ENCODE data around the gene MYRIP. TPM values are rescaled to one million over a fixed set of nuclear protein-coding genes. Genes with fewer than 3 reads are reported as not detected.
A peak's percentile ranks its signal among the peaks of the same experiment; 100 is the strongest.
"Not testable (repeated sequence)": the region's sequence is repeated elsewhere in the genome, so short reads cannot be mapped to it uniquely, and the experiment has no call there.

The MYRIP gene
- total RNA-seq, 1 donor from 2014 or later = 5.9 TPM

DNA sequence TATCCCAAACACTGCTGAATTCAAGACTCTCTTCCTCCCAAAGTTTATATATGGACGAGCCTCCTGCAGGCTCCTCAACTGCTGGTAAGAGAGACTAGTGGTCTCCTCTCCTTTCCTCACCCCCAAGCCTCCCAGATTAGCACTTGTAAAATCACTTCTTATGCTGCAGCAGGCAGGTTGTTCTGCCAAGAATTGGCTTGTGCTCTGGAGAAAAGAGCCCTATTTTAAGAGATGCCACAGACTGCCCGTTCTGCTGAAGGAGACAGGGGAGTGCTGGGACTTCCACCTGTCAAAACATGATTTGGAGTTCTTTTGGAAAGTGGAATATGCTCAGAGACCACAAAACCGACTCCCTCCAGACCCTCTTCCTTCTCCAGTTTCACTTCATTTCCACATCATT lies 269.2 kb downstream of the MYRIP start:
- DNase-seq (no peak), ATAC-seq (no peak)
- Histone ChIP-seq H3K4me3 (no peak overlapping the region), H3K27ac (no peak overlapping the region), H3K4me1 (no peaks in the 10 kb centered on the region), H3K36me3 (no peaks in the 10 kb centered on the region), H3K9me3 (no peaks in the 10 kb centered on the region), H3K27me3 (no peaks in the 10 kb centered on the region)
- TF ChIP-seq, protein P1, sequence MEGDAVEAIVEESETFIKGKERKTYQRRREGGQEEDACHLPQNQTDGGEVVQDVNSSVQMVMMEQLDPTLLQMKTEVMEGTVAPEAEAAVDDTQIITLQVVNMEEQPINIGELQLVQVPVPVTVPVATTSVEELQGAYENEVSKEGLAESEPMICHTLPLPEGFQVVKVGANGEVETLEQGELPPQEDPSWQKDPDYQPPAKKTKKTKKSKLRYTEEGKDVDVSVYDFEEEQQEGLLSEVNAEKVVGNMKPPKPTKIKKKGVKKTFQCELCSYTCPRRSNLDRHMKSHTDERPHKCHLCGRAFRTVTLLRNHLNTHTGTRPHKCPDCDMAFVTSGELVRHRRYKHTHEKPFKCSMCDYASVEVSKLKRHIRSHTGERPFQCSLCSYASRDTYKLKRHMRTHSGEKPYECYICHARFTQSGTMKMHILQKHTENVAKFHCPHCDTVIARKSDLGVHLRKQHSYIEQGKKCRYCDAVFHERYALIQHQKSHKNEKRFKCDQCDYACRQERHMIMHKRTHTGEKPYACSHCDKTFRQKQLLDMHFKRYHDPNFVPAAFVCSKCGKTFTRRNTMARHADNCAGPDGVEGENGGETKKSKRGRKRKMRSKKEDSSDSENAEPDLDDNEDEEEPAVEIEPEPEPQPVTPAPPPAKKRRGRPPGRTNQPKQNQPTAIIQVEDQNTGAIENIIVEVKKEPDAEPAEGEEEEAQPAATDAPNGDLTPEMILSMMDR (IDR thresholded peaks at IDR 0.05) = no peak
- intact Hi-C loops (cut with DNase I) = no loop called here

DNA sequence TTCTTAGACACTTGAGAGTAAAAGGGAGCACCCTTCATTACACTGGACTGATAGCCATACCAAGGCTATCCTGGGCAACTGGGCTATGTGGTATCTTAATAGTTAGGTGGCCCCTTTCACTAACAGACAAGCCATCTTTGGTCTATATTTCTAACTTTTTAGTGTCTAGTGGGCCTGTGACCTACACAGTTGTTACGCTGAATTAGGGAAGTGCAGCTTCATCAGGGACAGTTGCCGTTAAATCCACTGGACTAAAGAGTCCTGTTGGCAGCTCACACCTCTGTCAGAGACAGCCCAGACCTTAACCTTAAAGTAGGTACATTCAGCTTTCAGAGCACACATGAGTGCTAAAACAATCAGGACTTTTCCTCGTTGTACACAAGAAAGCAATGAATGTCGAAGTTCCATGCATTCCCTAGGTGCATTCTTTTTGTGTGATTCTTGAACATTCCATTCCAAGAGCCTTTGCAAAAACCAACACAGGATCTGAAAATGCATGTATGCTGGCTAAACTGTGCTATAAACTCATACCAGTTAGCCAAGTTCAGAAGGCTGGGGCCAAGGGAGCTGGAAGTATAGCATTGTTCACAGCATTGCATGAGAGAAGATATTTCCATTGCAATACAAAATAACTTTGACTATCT lies 269.9 kb downstream of the MYRIP start:
- Histone ChIP-seq H3K4me3 (no peak overlapping the region), H3K4me1 (no peaks in the 10 kb centered on the region), H3K27me3 (no peaks in the 10 kb centered on the region), H3K9me3 (no peaks in the 10 kb centered on the region), H3K36me3 (no peaks in the 10 kb centered on the region), H3K27ac (no peak overlapping the region)
- ATAC-seq = peak; percentile 75
- no peak for DNase-seq
- TF ChIP-seq, protein P1 (IDR thresholded peaks at IDR 0.05) = no peak
- intact Hi-C loops (cut with DNase I) = no loop called here

DNA sequence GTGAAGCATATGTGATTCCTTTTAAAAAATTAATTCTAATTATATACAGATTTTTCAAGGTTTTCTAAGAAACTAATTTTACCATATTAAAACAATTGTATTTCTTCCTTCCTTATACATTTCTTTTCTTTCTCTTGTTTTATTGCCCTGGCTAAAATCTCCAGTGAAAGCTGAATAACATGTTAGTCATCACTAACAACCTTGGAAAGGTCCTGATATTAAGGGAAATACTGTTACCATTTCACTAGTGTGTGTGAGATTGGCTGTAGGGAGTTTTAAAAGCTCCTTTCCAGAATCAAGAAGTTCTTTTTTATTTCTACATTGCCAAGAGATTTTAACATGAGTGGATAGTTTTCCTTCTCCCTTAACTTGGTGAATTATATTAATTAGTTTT lies 270.4 kb downstream of the MYRIP start:
- ATAC-seq (no peak), DNase-seq (no peak)
- TF ChIP-seq, protein P1 (IDR thresholded peaks at IDR 0.05) = no peak
- Histone ChIP-seq H3K9me3 (no peaks in the 10 kb centered on the region), H3K36me3 (no peaks in the 10 kb centered on the region), H3K4me1 (no peaks in the 10 kb centered on the region), H3K27me3 (no peaks in the 10 kb centered on the region), H3K27ac (no peak overlapping the region), H3K4me3 (no peak overlapping the region)
- intact Hi-C loops (cut with DNase I) = no loop called here

DNA sequence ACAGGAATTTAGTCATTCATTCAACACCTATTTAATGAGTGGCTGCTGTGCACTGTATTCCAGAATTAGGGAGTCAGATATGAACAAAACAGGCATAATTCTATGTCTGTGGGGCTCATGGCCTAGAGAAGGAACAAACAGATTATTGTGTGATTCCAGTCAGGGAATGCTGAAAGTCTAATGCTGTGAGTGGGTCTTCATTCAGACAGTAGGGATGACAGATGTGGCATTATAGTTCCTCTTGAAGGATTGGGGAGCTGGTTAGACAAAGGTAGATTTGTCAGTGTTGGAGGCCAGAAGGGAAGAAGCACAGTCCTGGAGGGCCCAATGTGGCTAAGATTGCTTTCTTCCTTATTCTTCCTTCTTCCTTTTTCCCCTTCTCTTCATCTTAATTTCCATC lies 273.7 kb downstream of the MYRIP start:
- Histone ChIP-seq H3K9me3 (no peaks in the 10 kb centered on the region), H3K27ac (no peak overlapping the region), H3K4me1 (no peaks in the 10 kb centered on the region), H3K4me3 (no peak overlapping the region), H3K27me3 (no peaks in the 10 kb centered on the region), H3K36me3 (no peaks in the 10 kb centered on the region)
- DNase-seq (no peak), ATAC-seq (no peak)
- TF ChIP-seq, protein P1 (IDR thresholded peaks at IDR 0.05) = no peak
- intact Hi-C loops (cut with DNase I) = no loop called here

DNA sequence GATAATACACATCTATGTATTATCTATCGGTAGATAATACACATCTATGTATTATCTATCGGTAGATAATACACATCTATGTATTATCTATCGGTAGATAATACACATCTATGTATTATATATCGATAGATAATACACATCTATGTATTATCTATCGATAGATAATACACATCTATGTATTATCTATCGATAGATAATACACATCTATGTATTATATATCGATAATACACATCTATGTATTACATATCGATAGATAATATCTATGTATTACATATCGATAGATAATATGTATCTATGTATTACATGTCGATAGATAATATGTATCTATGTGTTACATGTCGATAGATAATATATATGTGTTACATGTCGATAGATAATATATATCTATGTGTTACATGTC lies 275.0 kb downstream of the MYRIP start:
- ATAC-seq; H3K27ac ChIP-seq; intact Hi-C loops (cut with DNase I); H3K4me1 ChIP-seq; H3K9me3 ChIP-seq; H3K36me3 ChIP-seq; DNase-seq; H3K4me3 ChIP-seq; H3K27me3 ChIP-seq: not testable (repeated sequence)

DNA sequence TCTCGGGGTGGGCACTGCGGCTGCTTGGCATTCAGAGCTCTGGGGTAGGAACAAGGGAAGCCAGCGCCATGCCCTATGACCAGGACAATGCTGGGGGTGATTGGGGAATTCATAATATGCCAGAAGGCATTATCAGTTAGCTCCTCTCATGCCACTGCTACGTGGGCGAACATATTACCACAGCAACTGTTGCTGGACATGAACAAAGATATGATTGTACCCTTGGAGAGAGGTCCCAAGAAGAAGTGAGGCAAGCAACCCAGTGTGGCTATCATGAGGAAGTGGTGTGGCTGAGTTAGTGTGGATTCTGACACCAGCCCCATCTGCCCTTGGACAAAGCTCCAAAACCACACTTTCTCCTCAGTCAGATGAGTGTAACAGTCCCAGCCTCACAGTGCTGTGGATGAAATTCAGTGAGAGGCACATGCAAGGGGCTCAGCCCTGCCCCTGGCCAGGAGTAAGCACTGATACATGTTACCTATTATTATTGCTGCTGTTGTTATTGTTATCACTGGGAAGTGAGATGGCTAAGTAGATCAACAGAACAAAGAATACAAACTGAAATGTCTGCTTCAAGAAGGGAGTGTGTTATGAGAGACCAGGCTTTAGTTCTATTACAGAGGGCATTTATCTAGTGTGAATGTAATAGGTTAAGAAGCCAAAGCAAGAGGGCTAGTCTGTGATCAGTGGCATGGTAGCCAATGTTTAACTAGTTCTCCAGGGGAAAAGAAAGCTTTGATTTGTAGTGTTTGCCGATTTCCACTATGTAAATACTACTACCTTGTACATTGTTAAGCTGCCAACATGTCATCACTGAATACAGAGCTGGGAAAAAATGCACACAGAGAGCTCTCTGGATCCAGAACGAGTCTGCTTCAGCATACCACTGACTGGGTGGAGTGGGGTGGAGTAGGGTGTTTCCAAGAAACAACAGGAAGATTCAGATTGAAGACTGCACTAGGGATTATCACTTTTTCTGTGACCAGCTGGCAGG lies 277.8 kb downstream of the MYRIP start:
- no peaks in the 10 kb centered on the region for H3K36me3 ChIP-seq
- no peak for DNase-seq

More for the DNA sequence above, 277.8 kb downstream of the MYRIP start:
- intact Hi-C loops (cut with DNase I) = no loop called here
- Histone ChIP-seq H3K9me3 (no peaks in the 10 kb centered on the region), H3K4me1 (no peaks in the 10 kb centered on the region), H3K27ac (no peak overlapping the region), H3K4me3 (no peak overlapping the region), H3K27me3 (no peaks in the 10 kb centered on the region)
- ATAC-seq = peak; percentile 92
- TF ChIP-seq, protein P1 (IDR thresholded peaks at IDR 0.05) = no peak

Data from upper lobe of right lung (tissue), 1 donor.